ENCODE data around the gene TSC1. TPM values are rescaled to one million over a fixed set of nuclear protein-coding genes. Genes with fewer than 3 reads are reported as not detected.

Gene TSC1
- total and polyA plus RNA-seq, 2 donors (not counting 3 experiments of a cell fraction or from before 2014, with no cell fraction given): 43.9 to 51.2 TPM

GRCh38 chr9:132857616-132858342, 86.6 kb downstream of the TSC1 start:
- no peak overlapping the region for H3K4me2 ChIP-seq (ENCODE audit: insufficient read depth, low read length)
- H3K27me3 ChIP-seq (ENCODE audit: control insufficient read depth in 2 of 2, insufficient read depth in 2 of 2, low read length in 2 of 2): no peaks in the 10 kb centered on the region
- dilution Hi-C loops (cut with MboI; ENCODE audit: extremely low pct_ligation_motif_present, low sequenced_read_pairs) (no loop called here), intact Hi-C loops (cut with micrococcal nuclease) (no loop called here)
- H3K36me3 ChIP-seq (ENCODE audit: control insufficient read depth in 2 of 2, extremely low read depth in 1 of 2, insufficient read depth in 2 of 2, low read length in 2 of 2): no peaks in the 10 kb centered on the region
- H3K4me3 ChIP-seq (replicated peaks in 1 of 3; ENCODE audit: insufficient read depth in 1 of 3, low read depth in 1 of 3, low read length in 3 of 3): no peak overlapping the region
- ChIA-PET POLR2A (no interaction called here), CTCF (no interaction called here)
- no peak overlapping the region for H3K27ac ChIP-seq (ENCODE audit: insufficient read depth, low read depth, low read length)
- H3K9me1 ChIP-seq (replicated peaks; ENCODE audit: control insufficient read depth, extremely low read depth, insufficient read depth, low read length): no peaks in the 10 kb centered on the region
- TF ChIP-seq MAX (IDR thresholded peaks at IDR 0.05; ENCODE audit: insufficient read depth, insufficient read length) (no peak), POLR2AphosphoS5 (IDR thresholded peaks at IDR 0.05; ENCODE audit: insufficient read depth, low read depth, low read length) (no peak), GATA2 (IDR thresholded peaks at IDR 0.05; ENCODE audit: insufficient read depth, insufficient read length, low read depth, low read length) (no peak), POLR2A (IDR thresholded peaks at IDR 0.05; ENCODE audit: low read depth, low read length) (no peak), EZH2 (IDR thresholded peaks at IDR 0.05; ENCODE audit: borderline replicate concordance, low read depth, low read length, severe bottlenecking) (no peak), CTCF (IDR thresholded peaks at IDR 0.05; ENCODE audit: extremely low read depth in 1 of 2, insufficient read depth in 1 of 2, low read depth in 1 of 2, low read length in 2 of 2) (no peak), JUN (IDR thresholded peaks at IDR 0.05; ENCODE audit: borderline replicate concordance, insufficient read depth, insufficient read length, low read depth) (no peak), FOS (IDR thresholded peaks at IDR 0.05; ENCODE audit: borderline replicate concordance, insufficient read depth, low read length) (no peak), MYC (IDR thresholded peaks at IDR 0.05; ENCODE audit: low read depth, low read length) (no peak)
- no peak for FAIRE-seq
- no peak overlapping the region for H3K9ac ChIP-seq (replicated peaks; ENCODE audit: extremely low read depth, insufficient read depth, low read length)
- H2AFZ ChIP-seq (ENCODE audit: low read depth, low read length): no peak overlapping the region
- no TSS peak for BruUV-seq (replicated peaks)
- no peaks in the 10 kb centered on the region for H3K4me1 ChIP-seq (ENCODE audit: control insufficient read depth, extremely low read depth, insufficient read depth, low read length)
- H3K9me3 ChIP-seq (replicated peaks; ENCODE audit: control insufficient read depth, insufficient read depth, low read length): no peaks in the 10 kb centered on the region
- DNase-seq (ENCODE audit: low read depth, low spot score): no peak
- no peaks in the 10 kb centered on the region for H4K20me1 ChIP-seq (replicated peaks; ENCODE audit: control insufficient read depth, extremely low read depth, insufficient read depth, low read length)
- no peaks in the 10 kb centered on the region for H3K79me2 ChIP-seq (ENCODE audit: control insufficient read depth, insufficient read depth, low read length)
